GM12878 (cell line): ENCODE measurements around the gene CGN. TPM values are rescaled to one million over a fixed set of nuclear protein-coding genes. Genes with fewer than 3 reads are reported as not detected.

Source experiments
- ATAC-seq: fragments of 200-7000 bp; cut with Tn5 transposase; 3 replicates; pipeline ENCODE4 v1.9.1; 2020; ENCODE audit warnings: mild to moderate bottlenecking, moderate library complexity
- BruUV-seq: library from RNA; stranded (reverse); fragments of 400-500 nt; replicated peaks from 2 replicates; lab custom pipeline; 2021; lab: Mats Ljungman, UMichigan
- CTCF ChIA-PET: fragments of 300-600 bp; sonication (Branson Sonifier 250); formaldehyde crosslinking; extraction: SDS; loops from one replicate; lab custom pipeline; 2021; ENCODE audit warnings: inconsistent platforms; lab: Yijun Ruan, JAX
- POLR2A ChIA-PET: fragments of 350-600 bp; formaldehyde crosslinking; extraction: SDS; loops from one replicate; lab custom pipeline; 2021; ENCODE audit warnings: inconsistent platforms; lab: Charles Lee
- RAD21 ChIA-PET: fragments of 300-600 bp; sonication (Branson Sonifier 250); formaldehyde crosslinking; loops from one replicate; lab custom pipeline; 2023; ENCODE audit warnings: antibody characterized with exemption; ENCODE audit not compliant: unreplicated experiment; lab: Charles Lee
- SMC1A ChIA-PET: fragments of 300-600 bp; sonication (Branson Sonifier 250); formaldehyde crosslinking; loops from one replicate; lab custom pipeline; 2023; ENCODE audit not compliant: unreplicated experiment, uncharacterized antibody; lab: Charles Lee
- DNase-seq: peaks from one replicate; pipeline ENCODE4 v3.0.0-alpha.2; 2011; ENCODE audit warnings: low read depth, low spot score
- FAIRE-seq: peaks from 3 replicates; lab custom pipeline; 2011; peaks lifted over from hg19 to GRCh38; lab: Jason Lieb, UNC
- H2AFZ ChIP-seq: 2 replicates; pipeline ENCODE4 v1.6.0; 2011; ENCODE audit warnings: low read depth, low read length, control low read depth; ENCODE audit not compliant: control insufficient read depth
- H3K27ac ChIP-seq: 2 replicates; pipeline ENCODE4 v1.5.1; 2011; ENCODE audit warnings: control low read depth; ENCODE audit not compliant: control insufficient read depth, insufficient read depth
- H3K27me3 ChIP-seq, 2 experiments: replicated peaks in 1 of 2; 2 replicates each; pipeline versions ENCODE4 v1.6.0 to v1.6.1; 2011; ENCODE audit warnings: low read length in 1 of 2; ENCODE audit not compliant: control insufficient read depth in 2 of 2, insufficient read depth in 2 of 2
- H3K36me3 ChIP-seq, 2 experiments: 2 replicates each; pipeline ENCODE4 v1.5.1; 2011; ENCODE audit warnings: low read length in 1 of 2; ENCODE audit not compliant: control insufficient read depth in 2 of 2, insufficient read depth in 2 of 2
- H3K4me1 ChIP-seq: 2 replicates; pipeline ENCODE4 v1.6.1; 2011; ENCODE audit warnings: mild to moderate bottlenecking, low read length, moderate library complexity, mixed read lengths; ENCODE audit not compliant: control insufficient read depth, insufficient read depth
- H3K4me2 ChIP-seq: 2 replicates; pipeline ENCODE4 v1.6.0; 2011; ENCODE audit warnings: control low read depth; ENCODE audit not compliant: control insufficient read depth, insufficient read depth
- H3K4me3 ChIP-seq: fragments of 200-600 bp; sonication (generic); 2 replicates; pipeline ENCODE4 v1.5.1; 2016
- H3K79me2 ChIP-seq: 2 replicates; pipeline ENCODE4 v1.6.0; 2011; ENCODE audit warnings: low read length; ENCODE audit not compliant: control insufficient read depth, insufficient read depth
- H3K9ac ChIP-seq: 2 replicates; pipeline ENCODE4 v1.8.0; 2011; ENCODE audit warnings: low read length, control low read depth, mixed read lengths; ENCODE audit not compliant: control insufficient read depth, insufficient read depth
- H3K9me3 ChIP-seq: replicated peaks from 3 replicates; pipeline ENCODE4 v1.5.1; 2011; ENCODE audit warnings: mild to moderate bottlenecking, low read length; ENCODE audit not compliant: control insufficient read depth, insufficient read depth
- H4K20me1 ChIP-seq: 2 replicates; pipeline ENCODE4 v1.6.0; 2011; ENCODE audit not compliant: control insufficient read depth, insufficient read depth
- BMI1 ChIP-seq: fragments of 450-650 bp; IDR thresholded peaks from 2 replicates; pipeline ENCODE4 v1.6.1; 2016; ENCODE audit warnings: mild to moderate bottlenecking, moderate library complexity, borderline replicate concordance
- HDAC6 ChIP-seq: fragments of 200-600 bp; sonication (generic); IDR thresholded peaks from one replicate; pipeline ENCODE4 v1.8.0; 2017; ENCODE audit warnings: antibody characterized with exemption; ENCODE audit not compliant: unreplicated experiment
- IKZF1 ChIP-seq: fragments of 450-650 bp; conservative IDR thresholded peaks from 2 replicates; pipeline ENCODE4 v1.6.1; 2017; ENCODE audit warnings: antibody characterized with exemption, mild to moderate bottlenecking
- IRF4 ChIP-seq: IDR thresholded peaks from 2 replicates; pipeline ENCODE4 v1.6.1; 2011; ENCODE audit warnings: low read depth, low read length
- KAT2A ChIP-seq: conservative IDR thresholded peaks from 2 replicates; pipeline ENCODE4 v1.6.1; 2011; ENCODE audit warnings: low read depth, low read length; ENCODE audit not compliant: control insufficient read depth
- MEF2B ChIP-seq: fragments of 450-650 bp; IDR thresholded peaks from 2 replicates; pipeline ENCODE4 v1.6.1; 2018; ENCODE audit warnings: mild to moderate bottlenecking, moderate library complexity; ENCODE audit not compliant: partially characterized antibody, poor library complexity, severe bottlenecking
- MXI1 ChIP-seq: fragments of 150-350 bp; IDR thresholded peaks from 2 replicates; pipeline ENCODE4 v1.6.1; 2011; ENCODE audit warnings: low read depth, mild to moderate bottlenecking, inconsistent platforms, low read length, improper control_type of control experiment
- NFXL1 ChIP-seq: fragments of 450-650 bp; IDR thresholded peaks from 2 replicates; pipeline ENCODE4 v1.6.1; 2017; ENCODE audit warnings: antibody characterized with exemption, mild to moderate bottlenecking, borderline replicate concordance
- NFYB ChIP-seq: IDR thresholded peaks from 2 replicates; pipeline ENCODE4 v1.6.1; 2011; ENCODE audit warnings: low read depth, mild to moderate bottlenecking, low read length, improper control_type of control experiment, moderate library complexity; ENCODE audit not compliant: insufficient read depth
- NR2C1 ChIP-seq: fragments of 450-650 bp; IDR thresholded peaks from 2 replicates; pipeline ENCODE4 v1.6.1; 2017; ENCODE audit warnings: antibody characterized with exemption, mild to moderate bottlenecking, moderate library complexity
- PAX5 ChIP-seq: IDR thresholded peaks from 2 replicates; pipeline ENCODE4 v1.6.1; 2011; ENCODE audit warnings: low read depth, low read length, borderline replicate concordance
- PML ChIP-seq: IDR thresholded peaks from 2 replicates; pipeline ENCODE4 v1.6.1; 2012; ENCODE audit warnings: low read length, inconsistent platforms
- POLR2AphosphoS2 ChIP-seq: IDR thresholded peaks from 2 replicates; pipeline ENCODE4 v1.6.1; 2011; ENCODE audit warnings: low read depth, mild to moderate bottlenecking, low read length, improper control_type of control experiment, moderate library complexity
- SMAD5 ChIP-seq: IDR thresholded peaks from 2 replicates; pipeline ENCODE4 v1.6.1; 2016; ENCODE audit warnings: antibody characterized with exemption, low read depth
- SREBF1 ChIP-seq: IDR thresholded peaks from 2 replicates; pipeline ENCODE4 v1.6.1; 2012; ENCODE audit warnings: mild to moderate bottlenecking, low read length
- ZNF207 ChIP-seq: fragments of 450-650 bp; IDR thresholded peaks from 2 replicates; pipeline ENCODE4 v1.6.1; 2014; ENCODE audit warnings: antibody characterized with exemption, mild to moderate bottlenecking, borderline replicate concordance
- ZSCAN29 ChIP-seq: fragments of 450-650 bp; IDR thresholded peaks from 2 replicates; pipeline ENCODE4 v1.6.1; 2017; ENCODE audit warnings: mild to moderate bottlenecking, moderate library complexity
- WGBS: methylation state at CpG from one replicate; pipeline ENCODE4 v1.1.6; 2016; ENCODE audit warnings: low lambda C conversion rate; ENCODE audit not compliant: insufficient replicate concordance, insufficient coverage; ENCODE audit errors: missing lambda C conversion rate; 5-methylcytosine and 5-hydroxymethylcytosine counted together
- in situ Hi-C: fragments of 300-500 bp; cut with MboI; formaldehyde crosslinking; loops from 9 replicates; pipeline ENCODE4 v1.14.3; 2018; ENCODE audit warnings: mixed read lengths
- intact Hi-C: fragments of 100-400 bp; cut with micrococcal nuclease; formaldehyde crosslinking; loops from one replicate; pipeline ENCODE4 v1.14.2; 2022; ENCODE audit not compliant: unreplicated experiment
- polyA plus RNA-seq, 11 experiments: library from polyadenylated mRNA; depleted of rRNA in 4 of 11; unstranded in 6 of 11; stranded (reverse) in 5 of 11; fragments of >200 nt; fragmentation: Nextera tagmentation in 4 of 11; fragmentation: Illumina TruSeq in 1 of 11; extraction: Ambion mirVana in 4 of 11; extraction: Trizol in 1 of 11; gene quantifications; 1 replicate in 1 of 11; 2 replicates in 10 of 11; pipeline versions ENCODE4 v1.2.1 to v1.2.3, GENCODE V29; 2011 to 2016; ENCODE audit warnings: inconsistent platforms in 2 of 11, missing spikeins in 2 of 11, low read depth in 1 of 11
- total RNA-seq, 4 experiments: library from RNA; depleted of rRNA in 3 of 4; stranded (reverse); fragments of >200 nt in 3 of 4; fragmentation: Illumina TruSeq in 1 of 4; extraction: Trizol in 1 of 4; gene quantifications; 2 replicates each; pipeline versions ENCODE4 v1.2.1 to v1.2.3, GENCODE V29; 2013 to 2021
- TF ChIP-seq, protein P1 (sequence below): fragments of 450-650 bp; conservative IDR thresholded peaks from 2 replicates; pipeline ENCODE4 v1.6.1; 2017; ENCODE audit warnings: mild to moderate bottlenecking, moderate library complexity
- TF ChIP-seq, protein P2 (sequence below): IDR thresholded peaks from 2 replicates; pipeline ENCODE4 v1.6.1; 2012; ENCODE audit warnings: low read length, inconsistent platforms

Gene CGN
- total and polyA plus RNA-seq, 10 of the 15 experiments (the other 5 are each of a cell fraction or from before 2014, with no cell fraction given), result 0.11 to 6.5 (median 3.4) TPM

DNA sequence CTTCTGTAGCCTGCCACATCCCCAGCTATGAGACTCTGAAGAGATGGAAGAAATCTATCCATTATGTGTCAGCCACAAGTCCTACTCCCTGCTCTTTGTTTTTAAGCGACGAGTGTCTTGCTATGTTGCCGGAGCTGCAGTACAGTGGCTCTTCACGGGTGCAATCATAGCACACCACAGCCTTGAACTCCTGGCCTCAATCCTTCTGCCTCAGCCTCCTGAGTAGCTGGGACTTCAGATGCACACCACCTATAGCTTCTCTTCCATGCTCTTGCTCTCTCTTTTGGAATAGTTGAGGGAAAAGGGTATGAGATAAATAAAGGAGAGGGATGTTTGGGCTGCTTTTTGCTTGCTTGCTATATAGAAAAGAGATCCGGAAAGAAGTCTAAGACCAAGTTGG, 30.6 kb downstream of the CGN start:
- no peaks in the 10 kb centered on the region for H4K20me1 ChIP-seq
- no TSS peak for BruUV-seq

DNA sequence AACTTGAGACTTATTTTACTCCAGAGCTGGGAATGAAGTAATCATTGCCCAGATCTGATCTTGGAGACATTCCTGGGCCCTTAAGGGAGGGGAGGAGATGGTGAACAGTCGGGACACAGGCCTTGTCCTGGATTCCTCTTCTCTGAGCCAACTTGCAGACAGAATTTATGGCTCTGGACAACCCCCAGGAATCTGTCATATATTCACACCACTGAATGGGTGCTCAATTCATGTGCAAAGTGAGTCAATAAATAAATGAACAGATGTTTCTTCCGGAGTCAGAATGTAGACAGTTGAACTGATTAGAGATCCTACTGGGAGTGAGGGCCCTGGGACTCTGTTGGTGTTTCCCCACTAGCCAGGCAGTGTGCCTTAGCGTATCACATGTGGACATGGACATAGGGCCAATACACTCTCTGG, 31.5 kb downstream of the CGN start:
- ChIA-PET CTCF (no interaction called here), POLR2A (interaction anchor here (0.6 kb wide), 1 partner anchor 125 kb away, joined by 3 read pairs; no protein-coding TSS in a partner anchor)
- 54% methylated on average over 3 of the region's 3 CpGs for WGBS
- TF ChIP-seq NFYB (no peak), HDAC6 (no peak), SREBF1 (no peak), SMAD5 (no peak), ZNF207 (no peak), IKZF1 (no peak), POLR2AphosphoS2 (no peak), PAX5 (no peak), MXI1 (no peak)
- TF ChIP-seq, protein P1, sequence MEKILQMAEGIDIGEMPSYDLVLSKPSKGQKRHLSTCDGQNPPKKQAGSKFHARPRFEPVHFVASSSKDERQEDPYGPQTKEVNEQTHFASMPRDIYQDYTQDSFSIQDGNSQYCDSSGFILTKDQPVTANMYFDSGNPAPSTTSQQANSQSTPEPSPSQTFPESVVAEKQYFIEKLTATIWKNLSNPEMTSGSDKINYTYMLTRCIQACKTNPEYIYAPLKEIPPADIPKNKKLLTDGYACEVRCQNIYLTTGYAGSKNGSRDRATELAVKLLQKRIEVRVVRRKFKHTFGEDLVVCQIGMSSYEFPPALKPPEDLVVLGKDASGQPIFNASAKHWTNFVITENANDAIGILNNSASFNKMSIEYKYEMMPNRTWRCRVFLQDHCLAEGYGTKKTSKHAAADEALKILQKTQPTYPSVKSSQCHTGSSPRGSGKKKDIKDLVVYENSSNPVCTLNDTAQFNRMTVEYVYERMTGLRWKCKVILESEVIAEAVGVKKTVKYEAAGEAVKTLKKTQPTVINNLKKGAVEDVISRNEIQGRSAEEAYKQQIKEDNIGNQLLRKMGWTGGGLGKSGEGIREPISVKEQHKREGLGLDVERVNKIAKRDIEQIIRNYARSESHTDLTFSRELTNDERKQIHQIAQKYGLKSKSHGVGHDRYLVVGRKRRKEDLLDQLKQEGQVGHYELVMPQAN, result no peak

More for the DNA sequence above, 30.6 kb downstream of the CGN start:
- ChIA-PET POLR2A (interaction anchor here (0.6 kb wide), 1 partner anchor 11 kb away, joined by 3 read pairs; no protein-coding TSS in a partner anchor), CTCF (interaction anchor here (0.6 to 0.7 kb wide), 2 partner anchors 142 to 230 kb away, joined by 3 to 7 read pairs; partner anchors contain the start of gene PSMB4), SMC1A (interaction anchor here (0.6 to 1.5 kb wide), 2 partner anchors 44 to 77 kb away, joined by 3 to 4 read pairs; no protein-coding TSS in a partner anchor), RAD21 (no interaction called here)
- WGBS, result 83% methylated on average over 5 of the region's 5 CpGs
- Histone ChIP-seq H3K27me3 (peaks cover 4 to 5% of the 10 kb centered on the region in 2 experiments), H3K4me2 (no peak overlapping the region), H3K79me2 (no peaks in the 10 kb centered on the region), H2AFZ (no peak overlapping the region), H3K27ac (no peak overlapping the region), H3K36me3 (no peaks in the 10 kb centered on the region), H3K9me3 (no peaks in the 10 kb centered on the region), H3K4me3 (no peak overlapping the region), H3K4me1 (peaks cover 13% of the 10 kb centered on the region), H3K9ac (no peak overlapping the region)
- TF ChIP-seq IRF4 (no peak), ZSCAN29 (no peak), BMI1 (no peak), PML (no peak), NR2C1 (no peak), KAT2A (no peak), NFXL1 (no peak), MEF2B (no peak)
- TF ChIP-seq, protein P2, sequence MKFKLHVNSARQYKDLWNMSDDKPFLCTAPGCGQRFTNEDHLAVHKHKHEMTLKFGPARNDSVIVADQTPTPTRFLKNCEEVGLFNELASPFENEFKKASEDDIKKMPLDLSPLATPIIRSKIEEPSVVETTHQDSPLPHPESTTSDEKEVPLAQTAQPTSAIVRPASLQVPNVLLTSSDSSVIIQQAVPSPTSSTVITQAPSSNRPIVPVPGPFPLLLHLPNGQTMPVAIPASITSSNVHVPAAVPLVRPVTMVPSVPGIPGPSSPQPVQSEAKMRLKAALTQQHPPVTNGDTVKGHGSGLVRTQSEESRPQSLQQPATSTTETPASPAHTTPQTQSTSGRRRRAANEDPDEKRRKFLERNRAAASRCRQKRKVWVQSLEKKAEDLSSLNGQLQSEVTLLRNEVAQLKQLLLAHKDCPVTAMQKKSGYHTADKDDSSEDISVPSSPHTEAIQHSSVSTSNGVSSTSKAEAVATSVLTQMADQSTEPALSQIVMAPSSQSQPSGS, result no peak
- intact Hi-C loops (no loop called here), in situ Hi-C loops (no loop called here)
- ATAC-seq (no peak), DNase-seq (no peak), FAIRE-seq (no peak)

More for the DNA sequence above, 31.5 kb downstream of the CGN start:
- no TSS peak for BruUV-seq
- no peaks in the 10 kb centered on the region for H3K79me2 ChIP-seq
- peaks cover 4 to 5% of the 10 kb centered on the region in 2 experiments for H3K27me3 ChIP-seq
- in situ Hi-C loops, result no loop called here
- no peak overlapping the region for H3K4me2 ChIP-seq
- ATAC-seq (no peak), FAIRE-seq (no peak), DNase-seq (no peak)
- H3K9ac ChIP-seq, result no peak overlapping the region
- H3K4me3 ChIP-seq, result no peak overlapping the region
- H3K9me3 ChIP-seq, result no peaks in the 10 kb centered on the region
- SMC1A ChIA-PET, result interaction anchor here (0.7 to 1.0 kb wide), 2 partner anchors 23 to 36 kb away, joined by 3 read pairs; no protein-coding TSS in a partner anchor
- peaks cover 13% of the 10 kb centered on the region for H3K4me1 ChIP-seq
- H2AFZ ChIP-seq, result no peak overlapping the region
- no peaks in the 10 kb centered on the region for H3K36me3 ChIP-seq
- H4K20me1 ChIP-seq, result no peaks in the 10 kb centered on the region
- H3K27ac ChIP-seq, result no peak overlapping the region
- RAD21 ChIA-PET, result no interaction called here
- intact Hi-C loops, result no loop called here
